SU-DHL-6 (cell line): ENCODE results near the gene COL1A2.

Source experiments
- H2AFZ ChIP-seq: fragments of 200-600 bp; sonication (generic); 2 replicates; pipeline ENCODE4 v1.6.1; 2014; ENCODE audit warnings: low read depth, mild to moderate bottlenecking, moderate library complexity, mixed read lengths, antibody characterized with exemption, low read length; ENCODE audit not compliant: severe bottlenecking
- H3F3A ChIP-seq: fragments of 200-600 bp; shearing (Covaris generic); 2 replicates; pipeline ENCODE4 v1.6.0; 2016; ENCODE audit warnings: antibody characterized with exemption, mild to moderate bottlenecking; ENCODE audit not compliant: insufficient read depth
- H3K27ac ChIP-seq: fragments of 200-600 bp; sonication (generic); 2 replicates; pipeline ENCODE4 v1.5.1; 2016; ENCODE audit warnings: low read depth, mild to moderate bottlenecking, low read length, moderate library complexity, mixed read lengths
- H3K27me3 ChIP-seq: fragments of 200-600 bp; sonication (generic), shearing (Covaris generic); 2 replicates; pipeline ENCODE4 v1.6.0; 2014; ENCODE audit warnings: mild to moderate bottlenecking, low read length
- H3K36me3 ChIP-seq: fragments of 200-600 bp; sonication (generic); 2 replicates; pipeline ENCODE4 v1.6.1; 2014; ENCODE audit warnings: mild to moderate bottlenecking, low read length, mixed read lengths
- H3K4me2 ChIP-seq: fragments of 300-600, 200-600 bp; shearing (Covaris generic), sonication (generic); 2 replicates; pipeline ENCODE4 v1.6.0; 2014; ENCODE audit warnings: low read length, low read depth, mild to moderate bottlenecking; ENCODE audit not compliant: poor library complexity, severe bottlenecking
- H3K4me3 ChIP-seq: fragments of 200-600 bp; sonication (generic); 2 replicates; pipeline ENCODE4 v1.5.1; 2014; ENCODE audit warnings: antibody characterized with exemption, low read length, mild to moderate bottlenecking, mixed read lengths; ENCODE audit not compliant: insufficient read depth, poor library complexity, severe bottlenecking
- H3K79me2 ChIP-seq: fragments of 200-600 bp; sonication (generic); 2 replicates; pipeline ENCODE4 v1.6.1; 2014; ENCODE audit warnings: mild to moderate bottlenecking, low read length, moderate library complexity; ENCODE audit not compliant: insufficient read depth
- H3K9ac ChIP-seq: fragments of 200-600 bp; sonication (generic); 2 replicates; pipeline ENCODE4 v1.7.0; 2014; ENCODE audit warnings: mild to moderate bottlenecking, low read length
- H3K9me2 ChIP-seq: fragments of 200-600 bp; sonication (generic); replicated peaks from 2 replicates; pipeline ENCODE4 v1.6.1; 2014; ENCODE audit warnings: low read length; ENCODE audit not compliant: insufficient read depth
- H3K9me3 ChIP-seq: fragments of 200-600 bp; sonication (generic); 2 replicates; pipeline ENCODE4 v1.6.1; 2014; ENCODE audit warnings: low read length, mixed read lengths; ENCODE audit not compliant: insufficient read depth
- H4K20me1 ChIP-seq: fragments of 200-600 bp; sonication (generic); 2 replicates; pipeline ENCODE4 v1.6.1; 2014; ENCODE audit warnings: low read depth, mild to moderate bottlenecking, antibody characterized with exemption, low read length, moderate library complexity, mixed read lengths
- CTCF ChIP-seq: fragments of 200-600 bp; sonication (generic); IDR thresholded peaks from one replicate; pipeline ENCODE4 v1.5.1; 2017; ENCODE audit warnings: antibody characterized with exemption, mild to moderate bottlenecking, low read length, moderate library complexity; ENCODE audit not compliant: insufficient read depth, poor library complexity, severe bottlenecking
- EZH2phosphoT487 ChIP-seq: fragments of 200-600 bp; sonication (generic), shearing (Covaris generic); conservative IDR thresholded peaks from 2 replicates; pipeline ENCODE4 v1.6.1; 2018; ENCODE audit warnings: mild to moderate bottlenecking, antibody characterized with exemption, low read length, moderate library complexity, mixed read lengths

The COL1A2 gene

GRCh38 chr7:94449151-94449725 is 54.5 kb downstream of the COL1A2 start:
- no peak overlapping the region for H3K4me3 ChIP-seq
- no peaks in the 10 kb centered on the region for H3K36me3 ChIP-seq
- no peaks in the 10 kb centered on the region for H3K79me2 ChIP-seq
- H3K9me2 ChIP-seq, result no peaks in the 10 kb centered on the region
- no peaks in the 10 kb centered on the region for H3K9me3 ChIP-seq
- no peak overlapping the region for H3K9ac ChIP-seq
- H4K20me1 ChIP-seq, result no peaks in the 10 kb centered on the region
- H3K27ac ChIP-seq, result no peak overlapping the region
- H3K27me3 ChIP-seq, result no peaks in the 10 kb centered on the region
- no peaks in the 10 kb centered on the region for H3F3A ChIP-seq
- H3K4me2 ChIP-seq, result no peak overlapping the region
- TF ChIP-seq CTCF (peak; percentile 50), EZH2phosphoT487 (no peak)
- no peak overlapping the region for H2AFZ ChIP-seq

GRCh38 chr7:94450044-94450697 is 55.5 kb downstream of the COL1A2 start:
- Histone ChIP-seq H3F3A (no peaks in the 10 kb centered on the region), H3K4me3 (no peak overlapping the region), H3K4me2 (no peak overlapping the region), H3K9ac (no peak overlapping the region), H3K27ac (no peak overlapping the region), H3K79me2 (no peaks in the 10 kb centered on the region), H3K36me3 (no peaks in the 10 kb centered on the region), H2AFZ (no peak overlapping the region), H4K20me1 (no peaks in the 10 kb centered on the region), H3K27me3 (no peaks in the 10 kb centered on the region), H3K9me3 (no peaks in the 10 kb centered on the region), H3K9me2 (no peaks in the 10 kb centered on the region)
- TF ChIP-seq EZH2phosphoT487 (no peak), CTCF (no peak)

- H3K4me2 ChIP-seq, result no peak overlapping the region
- H3K36me3 ChIP-seq, result no peaks in the 10 kb centered on the region
- H3F3A ChIP-seq, result no peaks in the 10 kb centered on the region
- no peaks in the 10 kb centered on the region for H4K20me1 ChIP-seq
- H3K9me3 ChIP-seq, result no peaks in the 10 kb centered on the region
- H3K27ac ChIP-seq, result no peak overlapping the region
- no peaks in the 10 kb centered on the region for H3K9me2 ChIP-seq
- H3K79me2 ChIP-seq, result no peaks in the 10 kb centered on the region
- no peak overlapping the region for H3K9ac ChIP-seq
- H3K4me3 ChIP-seq, result no peak overlapping the region
- H3K27me3 ChIP-seq, result no peaks in the 10 kb centered on the region
- no peak overlapping the region for H2AFZ ChIP-seq
- no peak for TF ChIP-seq EZH2phosphoT487
- TF ChIP-seq CTCF, result no peak
Observed at GRCh38 chr7:94451187-94451586, 56.5 kb downstream of the COL1A2 start.
